ENCODE measurements around the gene CACNA1I.
A peak's percentile ranks its signal among the peaks of the same experiment; 100 is the strongest.

Gene CACNA1I

DNA sequence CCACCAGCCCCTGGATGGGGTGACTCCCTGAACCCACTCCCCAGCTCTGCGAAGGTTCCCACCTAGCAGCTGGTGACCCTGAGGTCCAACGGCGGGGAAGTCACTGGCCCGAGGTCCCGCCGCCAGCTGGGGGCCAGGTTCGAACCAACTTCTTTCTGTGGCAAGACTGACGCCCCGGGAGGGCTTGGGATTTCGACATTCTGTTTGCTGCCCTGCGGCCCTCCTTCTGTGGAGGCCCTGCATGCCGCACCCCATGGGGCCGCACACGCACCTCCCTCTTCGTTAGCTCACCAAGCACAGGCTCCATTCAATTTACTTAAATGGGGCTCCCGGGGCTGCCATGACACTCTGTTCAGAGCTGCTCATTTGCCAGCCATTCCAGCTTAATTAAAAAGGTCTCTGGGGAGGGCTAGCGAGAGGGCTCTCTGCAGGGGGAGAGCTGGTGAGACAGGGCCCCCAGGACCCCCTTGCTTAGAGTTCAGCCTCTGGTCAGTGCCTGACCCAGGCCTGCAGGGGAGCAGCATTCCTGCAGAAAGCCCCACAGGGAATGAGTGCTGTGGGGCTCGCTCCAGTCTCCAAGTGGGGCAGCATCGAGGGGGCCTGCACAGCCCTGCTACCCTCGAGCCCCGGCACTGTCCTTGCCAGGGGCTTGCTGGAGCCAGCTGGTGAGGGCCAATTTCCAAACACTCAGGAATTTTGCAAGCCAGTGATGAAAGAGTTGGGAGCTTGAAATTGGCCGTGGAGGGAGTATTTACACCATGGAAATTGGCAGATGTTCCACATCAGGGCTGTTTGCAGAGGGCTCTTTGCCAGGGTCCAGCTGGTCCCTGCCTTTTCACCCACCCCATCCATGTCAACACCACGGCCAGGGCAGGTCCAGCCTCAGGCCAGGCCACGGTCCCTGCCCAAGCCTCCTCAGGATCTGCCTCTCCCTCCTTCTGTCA, 80.8 kb downstream of the CACNA1I start:
- no peak for DNase-seq

DNA sequence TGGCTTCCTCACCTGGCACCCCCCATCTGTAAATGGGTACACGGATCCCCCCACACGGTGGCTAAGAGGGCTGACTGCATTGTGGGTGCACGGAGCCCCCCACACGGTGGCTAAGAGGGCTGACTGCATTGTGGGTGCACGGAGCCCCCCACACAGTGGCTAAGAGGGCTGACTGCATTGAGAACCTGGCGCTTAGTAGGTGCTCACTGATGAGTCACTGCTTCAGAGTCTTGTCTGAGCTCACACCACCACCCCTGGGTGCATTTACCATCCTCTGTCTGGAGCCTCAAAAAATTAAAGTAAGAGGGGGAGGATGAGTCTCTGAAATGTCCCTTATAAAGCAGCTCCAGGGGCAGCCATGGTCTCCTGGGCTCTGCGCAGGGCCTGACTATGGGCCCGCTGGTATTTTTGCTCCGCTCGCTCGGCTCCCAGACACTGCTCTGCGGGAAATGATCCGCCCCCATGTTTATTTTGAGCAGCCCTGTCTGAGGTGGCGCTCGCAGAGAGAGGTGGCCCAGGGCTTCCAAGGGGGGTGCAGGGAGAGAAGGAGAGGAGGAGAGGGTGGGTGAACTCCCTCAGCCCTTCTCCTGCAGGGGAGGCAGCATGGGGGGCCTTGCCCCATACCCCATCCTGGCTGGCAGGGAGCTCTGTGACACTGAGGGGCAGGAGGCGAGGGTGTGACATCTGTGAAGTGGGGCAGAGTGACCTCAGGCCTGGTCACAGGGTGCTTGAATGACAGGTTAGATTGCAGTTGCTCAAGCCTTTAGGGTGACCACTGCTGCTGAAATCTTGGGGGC, 82.6 kb downstream of the CACNA1I start:
- no peak for DNase-seq

DNA sequence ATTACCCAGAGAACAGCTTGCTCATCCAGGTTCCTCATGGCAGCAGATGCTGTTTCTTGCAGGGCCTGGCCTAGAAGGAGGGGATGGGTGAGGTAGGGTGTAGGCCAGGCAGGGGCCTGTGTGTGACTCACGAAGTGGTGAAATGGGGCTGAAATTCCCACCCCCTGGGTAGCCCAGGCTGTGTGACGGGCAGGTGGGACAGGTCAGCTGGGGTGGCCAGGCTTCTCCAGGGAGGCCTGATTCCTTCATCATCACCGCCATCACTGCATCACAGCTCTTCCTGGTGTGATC, 83.2 kb downstream of the CACNA1I start:
- DNase-seq = no peak

DNA sequence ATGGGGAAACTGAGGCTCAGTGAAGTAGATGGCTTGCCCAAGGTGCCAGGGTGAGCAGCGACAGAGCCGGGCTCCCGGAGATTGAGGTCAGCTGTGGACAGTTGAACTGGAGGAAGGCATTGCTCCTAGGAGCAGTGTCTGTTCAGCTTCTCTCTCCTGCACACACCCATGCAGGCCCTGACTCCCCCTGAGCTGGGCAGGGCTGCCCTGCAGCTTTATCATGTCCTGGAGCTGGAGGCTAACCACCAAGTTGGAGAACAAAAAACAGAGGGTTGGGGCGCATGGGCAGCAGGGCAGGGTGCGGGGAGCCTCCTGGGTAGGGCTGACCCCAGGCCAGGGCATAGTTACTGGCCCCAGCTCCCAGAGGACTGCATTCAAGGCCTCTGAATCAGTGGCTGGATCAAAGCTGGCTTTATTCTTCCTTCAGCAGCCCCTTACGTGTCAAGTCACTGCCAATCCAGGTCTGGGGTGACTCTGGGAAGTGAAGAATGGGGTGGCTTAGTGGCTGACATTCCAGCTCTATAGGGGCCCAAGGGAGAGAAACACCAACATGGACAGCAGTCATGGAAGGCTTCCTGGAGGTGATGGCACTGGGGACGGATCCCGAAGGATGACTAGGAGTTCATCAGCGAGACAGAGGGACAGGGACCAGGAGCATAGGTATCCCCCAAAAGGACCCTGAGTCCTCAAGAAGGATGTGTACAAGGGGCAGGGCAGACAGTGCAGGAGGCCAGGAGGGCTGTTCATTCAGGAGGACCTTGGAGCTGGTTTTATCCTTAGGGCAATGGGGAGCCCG, 83.8 kb downstream of the CACNA1I start:
- DNase-seq = no peak

DNA sequence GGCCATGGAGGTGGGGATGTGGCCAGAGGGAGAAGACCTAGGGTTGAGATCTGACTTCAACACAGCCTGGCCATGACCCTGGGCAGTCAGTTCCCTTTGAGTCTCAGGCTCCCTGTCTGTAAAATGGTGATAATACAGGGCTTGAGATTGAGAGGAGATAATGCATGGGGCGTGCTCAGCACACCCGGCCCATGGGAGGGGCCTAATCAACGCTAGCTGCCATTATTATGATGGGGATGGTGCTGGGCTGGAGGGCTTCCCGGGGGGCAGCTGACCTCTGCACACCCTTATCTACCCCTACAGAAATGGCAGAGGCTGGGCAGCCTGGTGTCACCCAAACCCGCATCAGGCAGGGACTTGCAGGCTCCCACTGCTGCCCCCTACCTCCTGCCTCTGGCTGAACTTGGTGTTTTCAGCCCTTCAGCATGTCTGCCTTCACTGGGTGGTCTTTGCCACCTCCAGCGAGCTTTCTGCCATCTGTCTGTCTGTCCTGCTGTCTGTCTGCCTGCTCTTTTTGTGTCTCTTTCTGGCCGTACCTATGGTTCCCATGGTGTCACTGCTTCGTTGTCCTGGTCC, 84.5 kb downstream of the CACNA1I start:
- DNase-seq = no peak

DNA sequence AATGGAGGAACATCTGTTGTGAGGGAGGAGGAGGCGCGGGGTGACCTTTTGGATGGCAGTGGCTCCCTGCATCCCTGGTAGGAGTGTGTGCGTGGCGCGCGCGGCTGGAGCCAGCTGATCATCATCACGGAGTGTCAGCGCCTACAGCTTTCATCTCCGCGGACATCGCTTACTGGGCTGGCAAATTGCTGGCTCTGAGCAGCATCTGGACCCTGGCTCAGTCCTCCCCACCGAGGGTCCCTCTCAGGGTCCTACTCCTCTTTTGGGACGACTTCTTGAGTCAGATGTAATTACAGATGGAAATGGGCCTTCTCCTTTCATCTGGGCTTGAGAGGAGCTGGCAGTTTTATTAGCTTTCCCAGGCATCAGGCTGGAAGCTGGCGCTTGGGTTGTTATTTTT, 85.3 kb downstream of the CACNA1I start:
- no peak for DNase-seq

DNA sequence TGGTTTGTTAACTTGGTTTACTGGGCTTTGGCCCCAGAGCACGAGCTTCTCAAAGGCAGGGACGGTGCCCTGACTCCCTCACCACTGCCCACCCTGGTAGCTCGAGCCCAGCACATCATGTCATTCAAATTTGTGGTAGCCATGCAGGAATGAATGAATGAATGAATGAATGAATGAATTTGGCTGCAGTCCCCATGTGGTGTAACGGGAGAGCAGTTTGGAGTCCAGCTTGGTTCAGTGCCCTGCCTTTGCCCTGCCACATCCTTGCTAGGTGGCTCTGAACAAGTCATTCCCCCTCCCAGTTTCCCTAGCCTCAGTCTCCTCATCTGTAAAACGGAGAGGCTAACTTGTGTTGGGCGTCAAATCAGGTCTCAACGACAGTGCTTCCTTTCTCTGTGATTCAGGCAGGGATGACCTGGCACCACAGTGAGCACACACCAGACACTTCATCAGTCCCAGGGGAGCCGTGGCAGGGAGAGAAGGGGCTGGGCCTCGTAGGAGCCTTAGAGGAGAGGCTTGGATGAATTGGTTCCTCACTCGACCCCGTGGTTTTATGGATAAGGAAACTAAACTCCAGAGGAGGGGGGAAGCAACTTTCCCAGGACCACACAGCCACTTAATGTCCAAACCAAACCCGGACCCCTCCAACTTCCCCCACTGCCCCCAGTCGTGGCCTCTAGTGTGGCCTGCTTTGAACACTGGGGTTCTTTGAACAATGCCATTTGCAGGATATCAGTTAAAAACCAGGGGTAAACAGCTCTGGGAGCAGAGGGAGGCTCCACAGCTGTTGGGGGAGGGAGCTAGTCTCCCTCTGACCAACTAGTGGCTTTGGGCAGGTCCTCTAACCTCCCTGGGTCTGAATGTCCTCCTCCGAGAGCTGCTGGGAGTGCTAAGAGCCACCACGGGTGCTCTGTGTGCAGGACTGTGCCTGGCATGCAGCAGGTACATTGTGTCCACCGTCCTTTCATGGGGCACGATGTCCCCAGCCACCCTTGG, 86.2 kb downstream of the CACNA1I start:
- no peak for DNase-seq

DNA sequence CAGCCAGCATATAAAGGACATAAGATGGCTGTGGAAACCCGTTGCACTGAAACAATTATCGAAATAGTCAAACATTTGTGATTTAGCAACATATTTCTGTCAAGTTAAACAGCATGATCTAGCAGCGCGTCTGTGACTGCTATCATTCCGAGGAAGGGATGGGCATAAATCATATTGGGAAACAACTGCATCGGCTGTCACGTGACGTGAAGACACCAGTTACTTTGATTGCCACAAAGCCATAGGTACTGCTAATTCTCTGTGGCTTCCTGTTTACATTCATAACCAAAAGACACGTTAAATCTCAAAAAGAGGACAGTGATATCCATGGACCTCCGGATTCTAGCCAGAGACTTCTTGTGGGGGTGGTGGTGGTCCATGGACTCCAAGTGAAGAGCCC, 87.8 kb downstream of the CACNA1I start:
- no peak for DNase-seq

DNA sequence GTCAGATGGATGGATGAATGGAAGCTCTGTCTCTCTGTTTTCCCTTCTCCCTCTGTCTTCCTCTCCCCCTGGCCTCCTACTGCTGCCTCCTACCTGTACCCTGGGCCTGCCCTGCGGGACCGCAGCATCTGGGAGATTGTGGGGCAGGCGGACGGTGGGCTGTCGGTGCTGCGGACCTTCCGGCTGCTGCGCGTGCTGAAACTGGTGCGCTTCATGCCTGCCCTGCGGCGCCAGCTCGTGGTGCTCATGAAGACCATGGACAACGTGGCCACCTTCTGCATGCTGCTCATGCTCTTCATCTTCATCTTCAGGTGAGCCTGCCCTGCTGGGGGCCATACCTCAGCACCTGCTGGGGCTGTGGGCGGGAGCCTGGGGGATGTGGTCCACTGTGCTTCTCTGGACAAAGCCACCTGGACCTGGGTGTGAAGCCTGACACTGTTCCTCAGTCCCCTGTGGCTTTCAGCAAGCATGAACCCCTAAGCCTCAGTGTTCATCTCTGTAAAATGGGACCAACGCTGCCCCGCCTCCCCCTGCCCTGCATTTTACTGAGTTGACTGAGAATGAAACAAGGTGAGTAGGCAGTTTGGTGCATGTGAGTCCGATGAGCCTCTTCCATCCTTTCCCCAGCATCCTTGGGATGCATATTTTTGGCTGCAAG, 88.4 kb downstream of the CACNA1I start:
- no peak for DNase-seq

DNA sequence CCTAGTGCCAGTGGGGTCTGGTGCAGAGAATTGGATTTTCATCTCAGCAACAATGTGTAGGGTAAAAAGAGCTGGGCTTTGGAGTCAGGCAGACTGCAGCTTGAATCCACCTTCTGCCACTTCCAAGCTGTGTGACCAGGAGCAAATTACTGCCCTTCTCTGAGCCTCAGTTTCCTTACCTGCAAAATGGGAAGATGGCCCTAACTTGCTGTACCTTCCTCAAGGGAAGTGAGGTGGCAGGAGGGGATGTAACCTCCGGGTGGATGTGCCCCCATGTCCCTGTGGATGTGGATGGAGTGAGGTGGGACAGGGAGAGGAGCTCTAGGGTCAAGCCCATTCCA, 90.9 kb downstream of the CACNA1I start:
- no peak for DNase-seq

DNA sequence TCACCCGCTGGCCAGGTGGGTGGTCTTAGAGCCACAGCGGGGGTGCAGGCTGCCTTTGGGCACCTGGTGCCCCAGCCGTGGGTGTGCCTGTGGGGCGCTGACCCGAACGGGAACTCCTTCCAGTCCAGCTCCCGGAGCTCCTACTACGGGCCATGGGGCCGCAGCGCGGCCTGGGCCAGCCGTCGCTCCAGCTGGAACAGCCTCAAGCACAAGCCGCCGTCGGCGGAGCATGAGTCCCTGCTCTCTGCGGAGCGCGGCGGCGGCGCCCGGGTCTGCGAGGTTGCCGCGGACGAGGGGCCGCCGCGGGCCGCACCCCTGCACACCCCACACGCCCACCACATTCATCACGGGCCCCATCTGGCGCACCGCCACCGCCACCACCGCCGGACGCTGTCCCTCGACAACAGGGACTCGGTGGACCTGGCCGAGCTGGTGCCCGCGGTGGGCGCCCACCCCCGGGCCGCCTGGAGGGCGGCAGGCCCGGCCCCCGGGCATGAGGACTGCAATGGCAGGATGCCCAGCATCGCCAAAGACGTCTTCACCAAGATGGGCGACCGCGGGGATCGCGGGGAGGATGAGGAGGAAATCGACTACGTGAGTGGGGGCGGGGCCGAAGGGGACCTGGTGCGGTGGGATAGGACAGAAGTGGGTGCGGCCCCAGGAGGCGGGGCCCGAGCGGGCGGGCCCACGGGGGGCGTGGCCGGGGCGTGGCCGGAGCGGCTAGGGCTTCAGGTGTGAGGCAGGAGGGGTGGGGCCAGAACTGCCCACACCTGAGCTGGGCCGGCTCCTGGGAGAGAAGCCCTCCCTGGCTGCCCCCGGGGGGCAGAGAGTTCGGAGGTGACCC, 91.5 kb downstream of the CACNA1I start:
- DNase-seq = peak; percentile 38

DNA sequence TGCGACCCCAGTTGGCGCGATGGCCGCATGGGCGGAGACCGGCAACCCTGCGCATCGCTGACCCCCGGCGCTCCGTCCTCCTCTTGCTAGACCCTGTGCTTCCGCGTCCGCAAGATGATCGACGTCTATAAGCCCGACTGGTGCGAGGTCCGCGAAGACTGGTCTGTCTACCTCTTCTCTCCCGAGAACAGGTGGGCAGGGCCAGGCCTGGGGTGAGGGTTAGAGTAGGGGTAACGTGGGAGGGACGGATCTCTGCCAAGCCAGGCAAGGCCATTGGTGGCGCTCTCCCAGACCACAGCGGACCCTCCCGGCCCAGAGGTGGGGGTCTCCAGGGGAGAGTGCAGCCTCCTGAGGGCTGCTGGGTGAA, 92.1 kb downstream of the CACNA1I start:
- no peak for DNase-seq

DNA sequence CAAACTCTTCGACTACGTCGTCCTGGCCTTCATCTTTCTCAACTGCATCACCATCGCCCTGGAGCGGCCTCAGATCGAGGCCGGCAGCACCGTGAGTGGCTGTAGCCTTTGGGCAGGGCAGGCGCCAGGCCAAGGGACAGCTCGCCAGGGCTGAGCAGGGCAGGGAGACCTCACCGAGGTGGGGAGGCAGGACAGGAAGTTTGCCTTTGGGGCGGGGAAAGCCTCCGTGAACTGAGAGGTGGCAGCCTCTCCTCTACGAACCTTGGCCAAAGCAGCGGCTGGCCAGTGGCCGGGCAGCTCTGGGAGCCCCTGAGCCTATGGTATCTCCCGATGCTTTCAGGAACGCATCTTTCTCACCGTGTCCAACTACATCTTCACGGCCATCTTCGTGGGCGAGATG, 93.2 kb downstream of the CACNA1I start:
- no peak for DNase-seq

DNA sequence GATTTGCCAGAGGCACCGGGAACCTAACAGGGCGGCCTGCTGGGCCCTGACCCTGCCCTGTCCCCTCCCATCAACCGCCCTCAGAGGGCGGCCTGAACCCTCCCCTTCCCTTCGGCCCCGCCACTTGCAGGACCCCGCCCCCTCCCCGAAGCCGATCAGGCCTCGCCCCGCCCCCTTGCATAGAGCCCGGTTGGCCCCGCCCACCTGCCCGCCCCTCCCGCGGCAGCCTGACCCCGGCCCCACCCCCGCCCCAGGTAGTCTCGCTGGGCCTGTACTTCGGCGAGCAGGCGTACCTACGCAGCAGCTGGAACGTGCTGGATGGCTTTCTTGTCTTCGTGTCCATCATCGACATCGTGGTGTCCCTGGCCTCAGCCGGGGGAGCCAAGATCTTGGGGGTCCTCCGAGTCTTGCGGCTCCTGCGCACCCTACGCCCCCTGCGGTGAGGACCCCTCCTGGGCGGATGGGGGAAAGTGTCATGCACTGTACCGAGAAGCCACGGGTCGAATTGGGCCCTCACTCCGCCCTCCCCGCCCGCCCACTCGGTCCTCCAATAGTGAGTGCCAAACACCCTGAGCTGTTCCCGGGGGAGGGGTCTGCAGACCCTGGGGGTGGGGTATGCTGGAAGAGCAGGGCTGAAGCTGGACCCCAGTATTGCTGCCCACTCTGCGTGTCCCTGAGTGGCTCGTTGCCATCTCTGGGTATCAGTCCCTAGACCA, 94.1 kb downstream of the CACNA1I start:
- DNase-seq = no peak

DNA sequence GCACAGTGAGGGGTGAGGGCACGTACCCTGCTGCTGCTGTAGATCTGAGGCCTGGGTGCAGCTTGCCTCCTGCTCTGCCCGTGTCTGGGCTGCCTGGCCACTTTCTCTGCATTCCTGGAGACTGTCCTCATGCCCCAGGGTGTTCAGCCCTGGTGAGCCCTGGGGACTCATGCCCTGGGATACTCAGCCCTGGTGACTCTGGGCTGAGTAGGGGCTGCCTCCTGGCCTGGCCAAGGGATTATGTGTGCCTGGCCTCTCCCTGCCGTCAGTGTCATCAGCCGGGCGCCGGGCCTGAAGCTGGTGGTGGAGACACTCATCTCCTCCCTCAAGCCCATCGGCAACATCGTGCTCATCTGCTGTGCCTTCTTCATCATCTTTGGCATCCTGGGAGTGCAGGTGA, 94.7 kb downstream of the CACNA1I start:
- no peak for DNase-seq

DNA sequence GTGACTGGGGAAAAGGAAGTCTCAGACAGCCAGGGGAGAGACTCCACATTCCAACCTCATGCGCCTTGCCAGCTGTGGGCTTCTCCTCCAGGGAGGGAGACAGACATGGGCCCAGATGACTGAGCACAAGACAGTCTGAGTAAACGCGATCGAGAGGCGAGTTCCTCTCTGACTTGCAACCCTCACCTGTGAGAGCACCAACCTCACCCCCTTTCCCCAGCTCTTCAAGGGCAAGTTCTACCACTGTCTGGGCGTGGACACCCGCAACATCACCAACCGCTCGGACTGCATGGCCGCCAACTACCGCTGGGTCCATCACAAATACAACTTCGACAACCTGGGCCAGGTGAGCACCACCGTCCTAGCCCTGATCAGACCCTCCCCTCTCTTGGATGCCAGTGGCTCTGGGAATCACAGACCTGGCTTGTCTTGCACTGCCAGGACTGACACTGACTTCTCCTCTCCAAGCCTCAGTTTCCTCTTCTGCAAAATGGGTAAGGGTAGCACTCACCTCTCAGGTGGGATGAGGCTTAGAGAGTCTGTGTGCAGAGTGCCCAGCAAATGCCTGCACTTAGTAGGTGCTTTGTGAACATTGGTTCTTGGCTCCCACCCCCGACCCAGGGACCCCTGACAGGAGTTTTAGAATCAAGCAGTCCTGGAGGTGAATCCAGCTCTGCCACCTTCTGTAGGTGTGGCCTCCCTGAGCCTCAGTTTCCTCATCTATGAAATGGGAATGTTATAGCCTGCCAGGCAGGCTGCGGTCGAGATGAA, 95.3 kb downstream of the CACNA1I start:
- no peak for DNase-seq

DNA sequence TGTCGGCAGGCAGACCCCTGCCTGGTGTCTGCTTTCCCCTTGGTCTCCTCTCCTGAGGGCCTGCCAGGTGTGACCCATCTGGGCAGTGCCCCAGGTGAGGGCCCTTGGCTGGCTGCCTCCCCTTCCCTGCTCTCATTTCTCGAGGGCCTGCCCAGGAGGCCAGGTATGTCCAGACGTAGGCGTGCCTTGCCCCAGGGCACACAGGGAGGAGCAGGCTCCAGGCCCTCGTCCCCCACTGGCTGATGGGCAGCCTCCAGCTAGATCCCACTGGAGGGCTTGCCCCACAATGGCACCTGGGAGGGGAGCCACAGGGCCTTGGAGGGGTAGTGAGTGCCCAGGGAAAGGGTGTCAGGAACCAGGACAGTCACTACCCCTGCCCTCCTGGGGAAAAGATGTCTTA, 95.9 kb downstream of the CACNA1I start:
- DNase-seq = no peak

DNA sequence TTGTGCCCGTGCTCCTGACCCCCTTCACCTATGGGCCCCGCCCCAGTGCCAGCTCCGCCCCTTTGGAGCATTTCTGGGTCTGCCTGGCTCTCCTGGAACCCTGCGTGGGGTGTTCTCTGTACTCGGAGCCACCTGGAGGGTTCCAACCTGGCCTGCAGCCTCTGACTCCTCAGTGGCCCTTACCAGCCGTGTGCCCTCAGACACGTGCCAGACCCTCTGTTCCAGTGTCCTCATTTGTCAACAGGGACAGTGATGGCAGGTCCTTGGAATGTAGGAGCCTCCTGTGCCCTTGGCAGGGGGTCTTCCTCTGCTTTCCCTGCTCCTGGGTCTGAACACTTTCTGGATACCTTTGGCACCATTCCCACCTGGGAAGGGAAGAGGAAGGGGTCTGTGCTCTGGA, 96.4 kb downstream of the CACNA1I start:
- no peak for DNase-seq

DNA sequence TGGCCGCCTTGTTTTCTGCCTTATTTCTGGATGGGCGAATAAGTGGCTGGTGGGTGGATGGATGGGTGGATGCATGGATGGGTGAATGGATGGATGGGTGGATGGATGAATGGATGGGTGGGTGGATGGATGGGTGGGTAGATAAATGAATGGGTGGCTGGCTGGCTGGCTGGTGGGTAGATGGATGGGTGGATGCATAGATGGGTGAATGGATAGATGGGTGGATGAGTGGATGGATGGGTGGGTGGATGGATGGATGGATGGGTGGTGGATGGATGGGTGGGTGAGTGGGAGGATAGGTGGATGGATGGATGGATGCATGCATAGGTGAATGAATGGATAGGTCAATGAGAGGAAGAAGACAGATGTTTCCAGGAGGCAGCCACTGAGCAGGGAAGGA, 98.9 kb downstream of the CACNA1I start:
- DNase-seq = no peak
